ENCODE results near the gene RPE65.
"Not testable (repeated sequence)": the region's sequence is repeated elsewhere in the genome, so short reads cannot be mapped to it uniquely, and the experiment has no call there.

Gene RPE65

DNA sequence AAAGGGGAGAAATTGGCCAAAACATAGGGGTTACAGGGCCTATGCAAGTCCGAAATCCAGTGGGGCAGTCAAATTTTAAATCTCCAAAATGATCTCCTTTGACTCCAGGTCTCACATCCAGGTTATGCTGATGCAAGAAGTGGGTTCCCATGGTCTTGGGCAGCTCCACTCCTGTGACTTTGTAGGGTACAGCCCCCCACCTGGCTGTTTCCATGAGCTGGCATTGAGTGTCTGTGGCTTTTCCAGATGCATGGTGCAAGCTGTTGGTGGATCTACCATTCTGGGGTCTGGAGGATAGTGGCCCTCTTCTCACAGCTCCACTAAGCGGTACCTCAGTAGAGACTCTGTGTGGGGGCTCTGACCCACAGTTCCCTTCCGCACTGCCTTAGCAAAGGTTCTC lies 54.2 kb downstream of the RPE65 start:
- H3K4me1 ChIP-seq (ENCODE audit: control extremely low read depth in 1 of 4, control insufficient read depth in 4 of 4, insufficient read depth in 4 of 4, low read length in 3 of 4); H3K27ac ChIP-seq (ENCODE audit: insufficient read depth in 1 of 2, low read depth in 1 of 2, low read length in 2 of 2, poor library complexity in 1 of 2, severe bottlenecking in 2 of 2); DNase-seq; POLR2A ChIA-PET; CTCF ChIA-PET; H3K4me3 ChIP-seq (ENCODE audit: control insufficient read depth in 1 of 7, extremely low read depth in 1 of 7, insufficient read depth in 4 of 7, low read depth in 2 of 7, low read length in 6 of 7); H3K36me3 ChIP-seq (ENCODE audit: control insufficient read depth in 4 of 4, insufficient read depth in 4 of 4, low read length in 3 of 4); H3K9me3 ChIP-seq (ENCODE audit: control extremely low read depth in 1 of 5, control insufficient read depth in 4 of 5, insufficient read depth in 2 of 5, low read depth in 1 of 5, low read length in 4 of 5); H3K27me3 ChIP-seq (replicated peaks in 2 of 5; ENCODE audit: control insufficient read depth in 4 of 5, insufficient read depth in 5 of 5, low read length in 4 of 5): not testable (repeated sequence)
- 96% methylated on average over 3 of the region's 3 CpGs for WGBS (ENCODE audit: insufficient coverage)

DNA sequence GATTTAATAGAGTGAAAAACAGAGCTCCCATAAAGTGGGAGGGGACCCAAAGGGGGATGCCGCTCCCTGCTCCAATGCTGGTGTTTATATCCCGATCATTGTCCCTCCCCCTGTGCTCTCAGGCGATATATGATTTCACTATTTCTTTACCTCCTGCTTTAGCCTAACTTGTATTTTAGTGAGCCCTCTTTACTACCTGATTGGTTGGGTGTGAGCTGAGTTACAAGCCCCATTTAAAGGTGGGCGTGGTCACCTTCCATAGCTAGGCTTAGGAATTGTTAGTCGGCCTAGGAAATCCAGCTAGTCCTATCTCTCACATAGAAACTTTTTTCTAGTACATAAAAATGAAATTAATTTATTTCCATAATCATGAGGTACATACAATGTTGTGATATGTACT lies 57.3 kb downstream of the RPE65 start:
- DNase-seq; H3K27me3 ChIP-seq (replicated peaks in 2 of 5; ENCODE audit: control insufficient read depth in 4 of 5, insufficient read depth in 5 of 5, low read length in 4 of 5); H3K27ac ChIP-seq (ENCODE audit: insufficient read depth in 1 of 2, low read depth in 1 of 2, low read length in 2 of 2, poor library complexity in 1 of 2, severe bottlenecking in 2 of 2); H3K4me3 ChIP-seq (ENCODE audit: control insufficient read depth in 1 of 7, extremely low read depth in 1 of 7, insufficient read depth in 4 of 7, low read depth in 2 of 7, low read length in 6 of 7); H3K4me1 ChIP-seq (ENCODE audit: control extremely low read depth in 1 of 4, control insufficient read depth in 4 of 4, insufficient read depth in 4 of 4, low read length in 3 of 4); CTCF ChIA-PET; POLR2A ChIA-PET; H3K36me3 ChIP-seq (ENCODE audit: control insufficient read depth in 4 of 4, insufficient read depth in 4 of 4, low read length in 3 of 4); H3K9me3 ChIP-seq (ENCODE audit: control extremely low read depth in 1 of 5, control insufficient read depth in 4 of 5, insufficient read depth in 2 of 5, low read depth in 1 of 5, low read length in 4 of 5): not testable (repeated sequence)
- WGBS (ENCODE audit: insufficient coverage) = no CpG with 5 or more reads among the region's 5 CpGs

DNA sequence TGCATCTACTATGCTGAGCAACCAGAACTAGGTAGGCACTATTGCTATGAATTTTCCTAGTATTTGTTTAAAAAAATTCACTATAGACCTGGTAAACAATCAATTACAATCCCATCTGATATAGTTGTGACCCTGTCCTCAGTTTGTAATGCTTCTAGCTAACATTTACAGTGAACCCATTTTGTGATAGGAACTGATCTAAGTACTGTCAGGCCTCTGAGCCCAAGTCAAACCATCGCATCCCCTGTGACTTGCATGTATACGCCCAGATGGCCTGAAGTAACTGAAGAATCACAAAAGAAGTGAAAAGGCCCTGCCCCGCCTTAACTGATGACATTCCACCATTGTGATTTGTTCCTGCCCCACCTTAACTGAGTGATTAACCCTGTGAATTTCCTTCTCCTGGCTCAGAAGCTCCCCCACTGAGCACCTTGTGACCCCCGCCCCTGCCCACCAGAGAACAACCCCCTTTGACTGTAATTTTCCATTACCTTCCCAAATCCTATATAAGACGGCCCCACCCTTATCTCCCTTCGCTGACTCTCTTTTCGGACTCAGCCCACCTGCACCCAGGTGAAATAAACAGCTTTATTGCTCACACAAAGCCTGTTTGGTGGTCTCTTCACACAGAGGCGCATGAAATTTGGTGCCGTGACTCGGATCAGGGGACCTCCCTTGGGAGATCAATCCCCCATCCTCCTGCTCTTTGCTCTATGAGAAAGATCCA lies 63.8 kb downstream of the RPE65 start:
- H3K4me1 ChIP-seq (ENCODE audit: control extremely low read depth in 1 of 4, control insufficient read depth in 4 of 4, insufficient read depth in 4 of 4, low read length in 3 of 4); DNase-seq; H3K4me3 ChIP-seq (ENCODE audit: control insufficient read depth in 1 of 7, extremely low read depth in 1 of 7, insufficient read depth in 4 of 7, low read depth in 2 of 7, low read length in 6 of 7); H3K27ac ChIP-seq (ENCODE audit: insufficient read depth in 1 of 2, low read depth in 1 of 2, low read length in 2 of 2, poor library complexity in 1 of 2, severe bottlenecking in 2 of 2); H3K36me3 ChIP-seq (ENCODE audit: control insufficient read depth in 4 of 4, insufficient read depth in 4 of 4, low read length in 3 of 4); H3K27me3 ChIP-seq (replicated peaks in 2 of 5; ENCODE audit: control insufficient read depth in 4 of 5, insufficient read depth in 5 of 5, low read length in 4 of 5); POLR2A ChIA-PET; CTCF ChIA-PET; H3K9me3 ChIP-seq (ENCODE audit: control extremely low read depth in 1 of 5, control insufficient read depth in 4 of 5, insufficient read depth in 2 of 5, low read depth in 1 of 5, low read length in 4 of 5): not testable (repeated sequence)
- 100% methylated on average over 1 of the region's 10 CpGs for WGBS (ENCODE audit: insufficient coverage)

DNA sequence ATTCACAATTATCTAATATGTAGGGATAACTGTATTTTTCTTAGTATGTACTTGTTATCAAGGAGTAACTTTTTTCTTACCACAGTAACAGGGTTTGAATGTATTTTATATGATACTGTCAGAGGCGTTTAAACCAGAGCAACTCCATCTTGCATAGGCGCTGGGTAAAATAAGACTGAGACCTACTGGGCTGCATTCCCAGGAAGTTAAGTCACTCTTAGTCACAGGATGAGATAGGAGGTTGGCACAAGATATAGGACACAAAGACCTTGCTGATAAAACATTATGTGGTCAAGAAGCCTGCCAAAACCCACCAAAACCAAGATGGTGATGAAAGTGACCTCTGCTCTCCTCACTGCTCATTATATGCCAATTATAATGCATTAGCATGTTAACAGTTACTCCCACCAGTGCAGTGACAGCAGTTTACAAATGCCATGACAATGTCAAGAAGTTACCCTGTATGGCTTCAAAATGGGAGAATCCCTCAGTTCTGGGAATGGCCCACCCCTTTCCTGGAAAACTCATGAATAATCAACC lies 64.8 kb downstream of the RPE65 start:
- ChIA-PET POLR2A (no interaction called here), CTCF (no interaction called here)
- no peaks in the 10 kb centered on the region for H3K9me3 ChIP-seq (ENCODE audit: control extremely low read depth in 1 of 5, control insufficient read depth in 4 of 5, insufficient read depth in 2 of 5, low read depth in 1 of 5, low read length in 4 of 5)
- H3K4me3 ChIP-seq (ENCODE audit: control insufficient read depth in 1 of 7, extremely low read depth in 1 of 7, insufficient read depth in 4 of 7, low read depth in 2 of 7, low read length in 6 of 7) = no peak overlapping the region
- 100% methylated on average over 2 of the region's 2 CpGs for WGBS (ENCODE audit: insufficient coverage)
- H3K27ac ChIP-seq (ENCODE audit: insufficient read depth in 1 of 2, low read depth in 1 of 2, low read length in 2 of 2, poor library complexity in 1 of 2, severe bottlenecking in 2 of 2) = no peak overlapping the region
- H3K4me1 ChIP-seq (ENCODE audit: control extremely low read depth in 1 of 4, control insufficient read depth in 4 of 4, insufficient read depth in 4 of 4, low read length in 3 of 4) = no peaks in the 10 kb centered on the region
- no peaks in the 10 kb centered on the region for H3K27me3 ChIP-seq (replicated peaks in 2 of 5; ENCODE audit: control insufficient read depth in 4 of 5, insufficient read depth in 5 of 5, low read length in 4 of 5)
- H3K36me3 ChIP-seq (ENCODE audit: control insufficient read depth in 4 of 4, insufficient read depth in 4 of 4, low read length in 3 of 4) = no peaks in the 10 kb centered on the region
- no peak for DNase-seq

DNA sequence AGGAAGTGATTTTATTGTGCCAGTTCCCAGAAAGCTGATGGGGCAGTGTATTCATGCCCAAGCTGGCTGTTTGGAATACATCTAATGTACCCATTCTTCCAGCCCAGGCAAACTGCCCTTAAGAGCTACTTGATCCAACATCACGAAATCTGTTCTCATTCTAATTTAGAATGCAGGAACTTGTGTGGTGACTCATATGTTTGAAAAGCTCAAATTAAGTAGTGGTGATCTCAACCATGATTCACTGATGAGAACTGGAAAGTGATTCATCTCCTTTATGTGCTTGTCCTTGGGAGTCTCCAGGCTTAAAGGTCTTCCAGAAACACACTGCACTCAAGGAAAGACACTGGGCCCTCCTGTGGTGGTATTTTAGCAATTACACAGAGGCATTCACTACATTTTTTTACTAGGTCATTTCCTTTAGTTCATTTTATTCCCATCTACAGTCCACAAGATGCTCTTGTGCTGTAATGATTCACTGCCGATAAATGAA lies 65.4 kb downstream of the RPE65 start:
- ChIA-PET CTCF (no interaction called here), POLR2A (no interaction called here)
- H3K36me3 ChIP-seq (ENCODE audit: control insufficient read depth in 4 of 4, insufficient read depth in 4 of 4, low read length in 3 of 4) = no peaks in the 10 kb centered on the region
- WGBS (ENCODE audit: insufficient coverage) = 100% methylated on average over 1 of the region's 2 CpGs
- H3K27ac ChIP-seq (ENCODE audit: insufficient read depth in 1 of 2, low read depth in 1 of 2, low read length in 2 of 2, poor library complexity in 1 of 2, severe bottlenecking in 2 of 2) = no peak overlapping the region
- no peaks in the 10 kb centered on the region for H3K4me1 ChIP-seq (ENCODE audit: control extremely low read depth in 1 of 4, control insufficient read depth in 4 of 4, insufficient read depth in 4 of 4, low read length in 3 of 4)
- peak in 1 of 3 donors; percentile 2 for DNase-seq
- H3K27me3 ChIP-seq (replicated peaks in 2 of 5; ENCODE audit: control insufficient read depth in 4 of 5, insufficient read depth in 5 of 5, low read length in 4 of 5) = no peaks in the 10 kb centered on the region
- no peaks in the 10 kb centered on the region for H3K9me3 ChIP-seq (ENCODE audit: control extremely low read depth in 1 of 5, control insufficient read depth in 4 of 5, insufficient read depth in 2 of 5, low read depth in 1 of 5, low read length in 4 of 5)
- H3K4me3 ChIP-seq (ENCODE audit: control insufficient read depth in 1 of 7, extremely low read depth in 1 of 7, insufficient read depth in 4 of 7, low read depth in 2 of 7, low read length in 6 of 7) = no peak overlapping the region

DNA sequence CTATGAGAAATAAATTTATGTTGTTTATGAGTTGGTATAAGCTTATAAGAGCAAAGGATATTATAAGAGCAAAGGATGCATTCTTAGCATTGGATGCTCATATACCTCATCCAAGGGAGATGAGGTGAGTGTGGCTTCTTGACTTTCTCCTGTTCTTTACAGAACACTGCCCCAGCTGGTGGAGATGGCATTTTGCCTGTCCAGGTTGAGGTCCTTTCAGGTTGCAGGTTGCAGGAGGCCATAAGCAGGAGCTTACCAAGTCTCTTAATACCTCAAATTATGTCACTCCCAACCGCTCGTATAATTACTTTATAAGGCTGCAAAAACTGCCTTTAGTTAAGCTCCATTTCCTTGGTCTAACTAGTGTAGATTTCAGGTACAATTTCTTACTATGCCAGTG lies 66.7 kb downstream of the RPE65 start:
- no peaks in the 10 kb centered on the region for H3K36me3 ChIP-seq (ENCODE audit: control insufficient read depth in 4 of 4, insufficient read depth in 4 of 4, low read length in 3 of 4)
- WGBS (ENCODE audit: insufficient coverage) = 94% methylated on average over 2 of the region's 2 CpGs
- CTCF ChIA-PET = interaction anchor here (1.3 kb wide), 1 partner anchor 13 kb away, joined by 3 read pairs; no protein-coding TSS in a partner anchor
- no peaks in the 10 kb centered on the region for H3K9me3 ChIP-seq (ENCODE audit: control extremely low read depth in 1 of 5, control insufficient read depth in 4 of 5, insufficient read depth in 2 of 5, low read depth in 1 of 5, low read length in 4 of 5)
- H3K4me3 ChIP-seq (ENCODE audit: control insufficient read depth in 1 of 7, extremely low read depth in 1 of 7, insufficient read depth in 4 of 7, low read depth in 2 of 7, low read length in 6 of 7) = no peak overlapping the region
- POLR2A ChIA-PET = interaction anchor here (0.5 kb wide), 1 partner anchor 1138 kb away, joined by 4 read pairs; no protein-coding TSS in a partner anchor
- no peak overlapping the region for H3K27ac ChIP-seq (ENCODE audit: insufficient read depth in 1 of 2, low read depth in 1 of 2, low read length in 2 of 2, poor library complexity in 1 of 2, severe bottlenecking in 2 of 2)
- DNase-seq = no peak
- no peaks in the 10 kb centered on the region for H3K4me1 ChIP-seq (ENCODE audit: control extremely low read depth in 1 of 4, control insufficient read depth in 4 of 4, insufficient read depth in 4 of 4, low read length in 3 of 4)
- no peaks in the 10 kb centered on the region for H3K27me3 ChIP-seq (replicated peaks in 2 of 5; ENCODE audit: control insufficient read depth in 4 of 5, insufficient read depth in 5 of 5, low read length in 4 of 5)

DNA sequence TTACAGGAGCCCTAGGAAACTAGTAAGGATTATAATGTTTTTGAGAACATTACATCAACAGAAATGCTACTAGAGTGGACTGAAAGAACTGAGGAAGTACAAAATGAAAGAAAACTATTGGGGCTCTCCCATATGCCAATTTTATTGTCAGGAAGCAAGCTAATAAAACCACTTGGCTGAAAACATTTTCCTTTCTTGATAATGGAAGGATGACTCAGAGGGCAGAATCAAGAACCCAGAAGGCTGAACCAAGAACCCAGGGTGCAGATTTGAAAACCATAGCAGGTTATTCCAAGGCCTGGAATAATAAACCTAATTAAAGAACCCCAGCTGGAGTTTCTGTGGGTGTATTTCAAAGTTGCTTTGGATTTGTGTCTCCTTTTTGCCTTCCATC lies 70.7 kb downstream of the RPE65 start:
- Histone ChIP-seq H3K27me3 (replicated peaks in 2 of 5; ENCODE audit: control insufficient read depth in 4 of 5, insufficient read depth in 5 of 5, low read length in 4 of 5) (no peaks in the 10 kb centered on the region), H3K27ac (ENCODE audit: insufficient read depth in 1 of 2, low read depth in 1 of 2, low read length in 2 of 2, poor library complexity in 1 of 2, severe bottlenecking in 2 of 2) (no peak overlapping the region), H3K36me3 (ENCODE audit: control insufficient read depth in 4 of 4, insufficient read depth in 4 of 4, low read length in 3 of 4) (no peaks in the 10 kb centered on the region), H3K4me1 (ENCODE audit: control extremely low read depth in 1 of 4, control insufficient read depth in 4 of 4, insufficient read depth in 4 of 4, low read length in 3 of 4) (no peaks in the 10 kb centered on the region), H3K4me3 (ENCODE audit: control insufficient read depth in 1 of 7, extremely low read depth in 1 of 7, insufficient read depth in 4 of 7, low read depth in 2 of 7, low read length in 6 of 7) (no peak overlapping the region), H3K9me3 (ENCODE audit: control extremely low read depth in 1 of 5, control insufficient read depth in 4 of 5, insufficient read depth in 2 of 5, low read depth in 1 of 5, low read length in 4 of 5) (no peaks in the 10 kb centered on the region)
- ChIA-PET CTCF (no interaction called here), POLR2A (no interaction called here)
- no peak for DNase-seq
